ENCODE measurements around the gene KBTBD8.

Gene KBTBD8

DNA sequence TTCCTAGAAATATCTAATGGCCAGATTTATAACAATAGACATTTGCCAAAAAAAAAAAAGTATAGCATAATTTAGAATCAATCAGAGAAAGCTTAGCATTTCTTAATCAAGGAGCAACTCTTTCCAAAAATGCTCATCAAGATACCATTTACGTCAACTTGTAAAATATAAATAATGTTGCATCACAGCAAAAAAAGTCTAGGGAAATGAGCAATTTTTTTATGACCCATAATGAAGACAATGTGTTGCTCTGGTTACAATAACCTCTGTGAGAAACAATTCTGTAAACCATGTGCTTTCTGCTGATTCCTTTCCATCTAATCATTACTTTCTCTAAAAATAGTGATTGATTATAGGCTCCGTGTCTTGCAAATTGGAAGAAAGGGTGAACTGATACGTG is 36.3 kb downstream of the KBTBD8 start:
- Histone ChIP-seq H3K36me3 (no peaks in the 10 kb centered on the region), H3K27me3 (no peaks in the 10 kb centered on the region), H3K4me1 (no peaks in the 10 kb centered on the region), H3K9me3 (no peaks in the 10 kb centered on the region), H3K4me3 (no peak overlapping the region), H3K27ac (no peak overlapping the region)
- intact Hi-C loops (cut with DNase I; ENCODE audit: low total_unique reads): no loop called here
- DNase-seq: no peak
- TF ChIP-seq, protein P1, sequence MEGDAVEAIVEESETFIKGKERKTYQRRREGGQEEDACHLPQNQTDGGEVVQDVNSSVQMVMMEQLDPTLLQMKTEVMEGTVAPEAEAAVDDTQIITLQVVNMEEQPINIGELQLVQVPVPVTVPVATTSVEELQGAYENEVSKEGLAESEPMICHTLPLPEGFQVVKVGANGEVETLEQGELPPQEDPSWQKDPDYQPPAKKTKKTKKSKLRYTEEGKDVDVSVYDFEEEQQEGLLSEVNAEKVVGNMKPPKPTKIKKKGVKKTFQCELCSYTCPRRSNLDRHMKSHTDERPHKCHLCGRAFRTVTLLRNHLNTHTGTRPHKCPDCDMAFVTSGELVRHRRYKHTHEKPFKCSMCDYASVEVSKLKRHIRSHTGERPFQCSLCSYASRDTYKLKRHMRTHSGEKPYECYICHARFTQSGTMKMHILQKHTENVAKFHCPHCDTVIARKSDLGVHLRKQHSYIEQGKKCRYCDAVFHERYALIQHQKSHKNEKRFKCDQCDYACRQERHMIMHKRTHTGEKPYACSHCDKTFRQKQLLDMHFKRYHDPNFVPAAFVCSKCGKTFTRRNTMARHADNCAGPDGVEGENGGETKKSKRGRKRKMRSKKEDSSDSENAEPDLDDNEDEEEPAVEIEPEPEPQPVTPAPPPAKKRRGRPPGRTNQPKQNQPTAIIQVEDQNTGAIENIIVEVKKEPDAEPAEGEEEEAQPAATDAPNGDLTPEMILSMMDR (IDR thresholded peaks at IDR 0.05): no peak

DNA sequence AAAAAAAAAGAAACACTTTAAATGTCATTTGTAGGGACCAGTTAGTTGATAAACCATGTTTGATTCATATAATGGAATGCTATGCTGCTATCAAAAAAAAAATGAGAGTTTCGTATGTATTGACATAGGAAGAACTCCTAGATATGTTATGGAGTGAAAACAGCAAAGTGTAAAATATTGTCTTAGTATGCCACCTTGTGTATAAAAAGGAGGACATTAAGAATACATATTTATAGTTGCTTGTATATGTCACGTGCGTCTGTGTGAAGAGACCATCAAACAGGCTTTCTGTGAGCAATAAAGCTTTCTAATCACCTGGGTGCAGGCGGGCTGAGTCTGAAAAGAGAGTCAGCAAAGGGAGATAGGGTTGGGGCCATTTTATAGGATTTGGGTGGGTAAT is 39.5 kb downstream of the KBTBD8 start:
- TF ChIP-seq, protein P1 (IDR thresholded peaks at IDR 0.05): no peak
- intact Hi-C loops (cut with DNase I; ENCODE audit: low total_unique reads): no loop called here

DNA sequence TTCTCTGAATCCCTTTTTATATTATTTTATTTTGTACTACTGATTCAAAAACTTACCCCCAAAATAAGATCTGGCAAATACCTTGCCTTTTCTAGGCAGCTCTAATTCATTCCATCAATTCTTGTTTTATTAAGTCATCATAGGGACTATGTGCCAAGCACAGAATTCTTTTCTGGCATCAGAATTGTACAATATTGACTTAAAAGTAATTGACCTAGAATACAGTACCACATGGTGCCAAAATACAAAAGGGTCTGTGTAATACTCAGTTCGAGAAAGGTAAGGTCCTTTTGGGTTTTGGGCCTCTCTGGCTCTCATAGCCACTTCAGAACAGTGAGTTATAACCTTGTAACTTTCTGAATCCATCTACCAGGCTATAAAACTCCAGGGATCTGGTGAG is 46.2 kb downstream of the KBTBD8 start:
- no peaks in the 10 kb centered on the region for H3K36me3 ChIP-seq
- H3K27me3 ChIP-seq: no peaks in the 10 kb centered on the region
- H3K4me3 ChIP-seq: no peak overlapping the region
- no peak for DNase-seq
- intact Hi-C loops (cut with DNase I; ENCODE audit: low total_unique reads): no loop called here
- TF ChIP-seq, protein P1 (IDR thresholded peaks at IDR 0.05): no peak
- H3K9me3 ChIP-seq: no peaks in the 10 kb centered on the region
- peaks cover 0 to 13% (median 6%) of the 10 kb centered on the region in 4 donors for H3K4me1 ChIP-seq
- no peak overlapping the region for H3K27ac ChIP-seq

More for the DNA sequence above, 39.5 kb downstream of the KBTBD8 start:
- Histone ChIP-seq H3K27me3 (no peaks in the 10 kb centered on the region), H3K4me1 (no peaks in the 10 kb centered on the region), H3K27ac (no peak overlapping the region), H3K4me3 (no peak overlapping the region), H3K9me3 (no peaks in the 10 kb centered on the region), H3K36me3 (no peaks in the 10 kb centered on the region)
- no peak for DNase-seq

DNA sequence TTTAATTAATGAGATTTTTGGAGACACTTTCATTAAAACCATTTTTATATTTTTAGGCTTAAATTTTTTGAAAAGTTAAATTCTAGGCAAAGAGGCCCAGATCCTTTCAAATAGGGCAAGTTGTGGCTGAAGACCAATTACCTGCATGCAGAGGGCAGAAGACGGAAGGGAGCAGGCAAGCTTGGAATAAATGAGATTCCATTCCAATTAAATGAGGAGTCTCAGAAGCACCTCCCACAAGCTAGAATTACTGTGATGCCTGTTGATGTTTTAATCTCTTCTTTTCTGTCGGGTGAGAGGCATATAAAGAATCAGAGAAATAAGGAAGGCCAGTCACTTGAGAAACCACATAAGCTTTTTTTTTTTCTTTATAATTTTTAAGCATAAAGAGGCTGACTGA is 46.8 kb downstream of the KBTBD8 start:
- H3K4me1 ChIP-seq: peaks cover 0 to 13% (median 6%) of the 10 kb centered on the region in 4 donors
- intact Hi-C loops (cut with DNase I; ENCODE audit: low total_unique reads): no loop called here
- no peaks in the 10 kb centered on the region for H3K36me3 ChIP-seq
- no peaks in the 10 kb centered on the region for H3K9me3 ChIP-seq
- DNase-seq: no peak
- no peak overlapping the region for H3K27ac ChIP-seq
- TF ChIP-seq, protein P1 (IDR thresholded peaks at IDR 0.05): no peak
- no peak overlapping the region for H3K4me3 ChIP-seq
- H3K27me3 ChIP-seq: no peaks in the 10 kb centered on the region

DNA sequence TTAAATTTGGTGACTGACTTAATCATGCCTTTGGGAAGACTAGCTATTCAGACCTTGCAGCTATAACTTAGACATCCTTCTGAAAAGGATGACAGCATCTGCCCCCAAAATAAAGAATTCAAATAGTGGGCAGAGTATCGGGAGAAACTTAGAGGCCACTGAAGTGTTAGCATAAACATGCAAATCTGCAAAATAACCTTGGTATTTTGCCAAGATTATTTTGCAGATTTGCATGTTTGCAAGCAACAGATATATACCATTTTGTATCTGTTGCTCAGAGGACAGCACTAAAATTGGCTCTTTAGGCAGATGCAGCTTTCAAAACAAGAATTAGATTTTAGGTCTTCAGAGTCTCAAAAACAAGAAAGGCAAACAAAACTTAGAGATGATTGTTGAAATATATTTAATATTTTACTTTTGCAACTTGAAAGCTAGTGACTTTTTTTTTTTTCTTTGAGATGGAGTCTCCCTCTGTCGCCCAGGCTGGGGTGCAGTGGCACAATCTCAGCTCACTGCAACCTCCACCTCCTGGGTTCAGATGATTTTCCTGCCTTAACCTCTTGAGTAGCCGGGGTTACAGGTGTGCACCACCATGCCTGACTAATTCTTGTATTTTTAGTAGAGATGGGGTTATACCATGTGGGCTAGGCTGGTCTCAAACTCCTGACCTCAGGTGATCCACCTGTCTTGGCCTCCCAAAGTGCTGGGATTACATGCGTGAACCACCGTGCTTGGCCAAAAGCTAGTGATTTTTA is 47.8 kb downstream of the KBTBD8 start:
- Histone ChIP-seq H3K4me3 (no peak overlapping the region), H3K9me3 (no peaks in the 10 kb centered on the region), H3K27me3 (no peaks in the 10 kb centered on the region), H3K27ac (no peak overlapping the region), H3K4me1 (peaks cover 0 to 13% (median 6%) of the 10 kb centered on the region in 4 donors), H3K36me3 (no peaks in the 10 kb centered on the region)
- TF ChIP-seq, protein P1 (IDR thresholded peaks at IDR 0.05): no peak
- no peak for DNase-seq
- intact Hi-C loops (cut with DNase I; ENCODE audit: low total_unique reads): no loop called here

All from tibial artery (tissue), 4 donors.